Measurements from ENCODE around the gene AVEN.
"Not testable (repeated sequence)": the region's sequence is repeated elsewhere in the genome, so short reads cannot be mapped to it uniquely, and the experiment has no call there.

Gene AVEN

GRCh38 chr15:34038871-34039789 lies at the start of gene AVEN:
AVEN (minus strand) TSS chr15:34039204; CDS start chr15:34039046, 158 bp downstream.
- DNase-seq (ENCODE audit: low read depth, low spot score): no peak

GRCh38 chr15:34085746-34086145 lies 46.7 kb upstream of the AVEN start:
- no peak for DNase-seq (ENCODE audit: low read depth, low spot score)

GRCh38 chr15:34084086-34084485 lies 45.1 kb upstream of the AVEN start:
- DNase-seq (ENCODE audit: low read depth, low spot score): no peak

- DNase-seq (ENCODE audit: low read depth, low spot score): no peak
Observed at GRCh38 chr15:34079904-34080303, 40.9 kb upstream of the AVEN start.

- DNase-seq (ENCODE audit: low read depth, low spot score): no peak
Observed at GRCh38 chr15:34078900-34079299, 39.9 kb upstream of the AVEN start.

- DNase-seq (ENCODE audit: low read depth, low spot score): no peak
Observed at GRCh38 chr15:34076785-34077184, 37.8 kb upstream of the AVEN start.

GRCh38 chr15:34070003-34070402 lies 31.0 kb upstream of the AVEN start:
- DNase-seq (ENCODE audit: low read depth, low spot score): no peak

- DNase-seq (ENCODE audit: low read depth, low spot score): no peak
Observed at GRCh38 chr15:34065941-34066340, 26.9 kb upstream of the AVEN start.

GRCh38 chr15:34065261-34065660 lies 26.3 kb upstream of the AVEN start:
- DNase-seq (ENCODE audit: low read depth, low spot score): no peak

- no peak for DNase-seq (ENCODE audit: low read depth, low spot score)
Observed at GRCh38 chr15:34064438-34064837, 25.4 kb upstream of the AVEN start.

GRCh38 chr15:34059946-34060345 lies 20.9 kb upstream of the AVEN start:
- DNase-seq (ENCODE audit: low read depth, low spot score): no peak

GRCh38 chr15:34059476-34059875 lies 20.5 kb upstream of the AVEN start:
- no peak for DNase-seq (ENCODE audit: low read depth, low spot score)

- no peak for DNase-seq (ENCODE audit: low read depth, low spot score)
Observed at GRCh38 chr15:34056911-34057310, 17.9 kb upstream of the AVEN start.

GRCh38 chr15:34055868-34056595 lies 17.0 kb upstream of the AVEN start:
- no peak for DNase-seq (ENCODE audit: low read depth, low spot score)

GRCh38 chr15:34054081-34054707 lies 15.2 kb upstream of the AVEN start:
- DNase-seq (ENCODE audit: low read depth, low spot score): no peak

- DNase-seq (ENCODE audit: low read depth, low spot score): not testable (repeated sequence)
Observed at GRCh38 chr15:34050385-34050784, 11.4 kb upstream of the AVEN start.

GRCh38 chr15:34049112-34049511 lies 10.1 kb upstream of the AVEN start:
- no peak for DNase-seq (ENCODE audit: low read depth, low spot score)

- no peak for DNase-seq (ENCODE audit: low read depth, low spot score)
Observed at GRCh38 chr15:34047893-34048775, 9.1 kb upstream of the AVEN start.

- no peak for DNase-seq (ENCODE audit: low read depth, low spot score)
Observed at GRCh38 chr15:34046471-34047145, 7.6 kb upstream of the AVEN start.

- no peak for DNase-seq (ENCODE audit: low read depth, low spot score)
Observed at GRCh38 chr15:34043813-34044212, 4.8 kb upstream of the AVEN start.

GRCh38 chr15:34043391-34043790 lies 4.4 kb upstream of the AVEN start:
- DNase-seq (ENCODE audit: low read depth, low spot score): no peak
